ENCODE results near the gene GARNL3. TPM values are rescaled to one million over a fixed set of nuclear protein-coding genes. Genes with fewer than 3 reads are reported as not detected.

GARNL3 gene
- total RNA-seq, 1 donor from 2014 or later, result 19.7 TPM

- H3K27me3 Mint-ChIP-seq, result peaks cover 25% of the 10 kb centered on the region
- peaks cover 5% of the 10 kb centered on the region for H3K36me3 Mint-ChIP-seq
- TF ChIP-seq CTCF (conservative IDR thresholded peaks at IDR 0.05), result peak; percentile 53
- DNase-seq (ENCODE audit: extremely low spot score, unreplicated experiment), result peak; percentile 96
- H3K4me3 Mint-ChIP-seq, result peak overlapping the region; percentile 96
- H3K4me1 Mint-ChIP-seq (ENCODE audit: unreplicated experiment), result peaks cover 9% of the 10 kb centered on the region
- H3K9me3 Mint-ChIP-seq, result no peaks in the 10 kb centered on the region
- peak overlapping the region; percentile 96 for H3K27ac Mint-ChIP-seq
Observed at GRCh38 chr9:127224178-127224882, 40.2 kb upstream of the GARNL3 start.

GRCh38 chr9:127224883-127225739, 39.5 kb upstream of the GARNL3 start:
- TF ChIP-seq CTCF (conservative IDR thresholded peaks at IDR 0.05), result no peak
- Mint-ChIP-seq H3K27me3 (peaks cover 25% of the 10 kb centered on the region), H3K4me1 (ENCODE audit: unreplicated experiment) (peaks cover 9% of the 10 kb centered on the region), H3K9me3 (no peaks in the 10 kb centered on the region), H3K4me3 (peak overlapping the region; percentile 96), H3K36me3 (peaks cover 5% of the 10 kb centered on the region), H3K27ac (peak overlapping the region; percentile 96)
- DNase-seq (ENCODE audit: extremely low spot score, unreplicated experiment), result peak; percentile 99

GRCh38 chr9:127225801-127226625, 38.6 kb upstream of the GARNL3 start:
- H3K4me1 Mint-ChIP-seq (ENCODE audit: unreplicated experiment), result peaks cover 9% of the 10 kb centered on the region
- peaks cover 5% of the 10 kb centered on the region for H3K36me3 Mint-ChIP-seq
- peak overlapping the region; percentile 83 for H3K27ac Mint-ChIP-seq
- peaks cover 25% of the 10 kb centered on the region for H3K27me3 Mint-ChIP-seq
- peak overlapping the region; percentile 90 for H3K4me3 Mint-ChIP-seq
- H3K9me3 Mint-ChIP-seq, result no peaks in the 10 kb centered on the region
- TF ChIP-seq CTCF (conservative IDR thresholded peaks at IDR 0.05), result no peak
- DNase-seq (ENCODE audit: extremely low spot score, unreplicated experiment), result no peak

GRCh38 chr9:127229691-127230417, 34.7 kb upstream of the GARNL3 start:
- H3K27ac Mint-ChIP-seq, result no peak overlapping the region
- TF ChIP-seq CTCF (conservative IDR thresholded peaks at IDR 0.05), result no peak
- H3K9me3 Mint-ChIP-seq, result no peaks in the 10 kb centered on the region
- H3K4me3 Mint-ChIP-seq, result no peak overlapping the region
- H3K4me1 Mint-ChIP-seq (ENCODE audit: unreplicated experiment), result peaks cover 17% of the 10 kb centered on the region
- peaks cover 11% of the 10 kb centered on the region for H3K27me3 Mint-ChIP-seq
- H3K36me3 Mint-ChIP-seq, result peaks cover 5% of the 10 kb centered on the region
- no peak for DNase-seq (ENCODE audit: extremely low spot score, unreplicated experiment)

- Mint-ChIP-seq H3K4me3 (no peak overlapping the region), H3K4me1 (ENCODE audit: unreplicated experiment) (peaks cover 12% of the 10 kb centered on the region), H3K27ac (no peak overlapping the region), H3K36me3 (peaks cover under 1% of the 10 kb centered on the region), H3K27me3 (peaks cover 1% of the 10 kb centered on the region), H3K9me3 (no peaks in the 10 kb centered on the region)
- no peak for TF ChIP-seq CTCF (conservative IDR thresholded peaks at IDR 0.05)
- no peak for DNase-seq (ENCODE audit: extremely low spot score, unreplicated experiment)
Observed at GRCh38 chr9:127231666-127232065, 32.9 kb upstream of the GARNL3 start.

All from type B pancreatic cell (in vitro differentiated cells).